Osteocyte (in vitro differentiated cells): ENCODE data around the gene UGT1A1. TPM values are rescaled to one million over a fixed set of nuclear protein-coding genes. Genes with fewer than 3 reads are reported as not detected.

Experiments used
- DNase-seq: peaks from one replicate; pipeline ENCODE4 v3.0.0; 2021; ENCODE audit warnings: mixed read lengths; ENCODE audit not compliant: unreplicated experiment; ENCODE audit errors: extremely low spot score
- H3K27ac Mint-ChIP-seq: one replicate; pipeline ENCODE4 v1.8.0; 2021; ENCODE audit warnings: mild to moderate bottlenecking, mixed read lengths; ENCODE audit not compliant: unreplicated experiment
- H3K27me3 Mint-ChIP-seq: one replicate; pipeline ENCODE4 v1.8.0; 2021; ENCODE audit warnings: mixed read lengths; ENCODE audit not compliant: unreplicated experiment
- H3K36me3 Mint-ChIP-seq: one replicate; pipeline ENCODE4 v1.8.0; 2021; ENCODE audit warnings: mixed read lengths; ENCODE audit not compliant: unreplicated experiment
- H3K4me1 Mint-ChIP-seq: one replicate; pipeline ENCODE4 v1.8.0; 2021; ENCODE audit warnings: mixed read lengths; ENCODE audit not compliant: unreplicated experiment
- H3K4me3 Mint-ChIP-seq: one replicate; pipeline ENCODE4 v1.8.0; 2021; ENCODE audit warnings: mild to moderate bottlenecking, moderate library complexity, mixed read lengths; ENCODE audit not compliant: unreplicated experiment
- H3K9me3 Mint-ChIP-seq: one replicate; pipeline ENCODE4 v1.8.0; 2021; ENCODE audit warnings: mixed read lengths; ENCODE audit not compliant: unreplicated experiment
- CTCF ChIP-seq: fragments of 200-600 bp; sonication (generic); IDR thresholded peaks from 2 replicates; pipeline ENCODE4 v1.5.0; 2021; ENCODE audit warnings: antibody characterized with exemption, mild to moderate bottlenecking, moderate library complexity
- total RNA-seq: library from RNA; stranded (reverse); gene quantifications from 2 replicates; pipeline ENCODE4 v1.2.1, GENCODE V29; 2021

Gene UGT1A1
- total RNA-seq, 1 donor from 2014 or later: not detected

GRCh38 chr2:233791883-233792329 lies 31.8 kb downstream of the UGT1A1 start:
- Mint-ChIP-seq H3K9me3 (no peaks in the 10 kb centered on the region), H3K36me3 (no peaks in the 10 kb centered on the region), H3K27ac (no peak overlapping the region), H3K27me3 (peaks cover 8% of the 10 kb centered on the region), H3K4me1 (no peaks in the 10 kb centered on the region), H3K4me3 (no peak overlapping the region)
- TF ChIP-seq CTCF: no peak
- DNase-seq: peak; percentile 74

GRCh38 chr2:233792720-233793119 lies 32.6 kb downstream of the UGT1A1 start:
- Mint-ChIP-seq H3K36me3 (no peaks in the 10 kb centered on the region), H3K27ac (no peak overlapping the region), H3K9me3 (no peaks in the 10 kb centered on the region), H3K27me3 (peaks cover 8% of the 10 kb centered on the region), H3K4me3 (no peak overlapping the region), H3K4me1 (no peaks in the 10 kb centered on the region)
- TF ChIP-seq CTCF: no peak
- DNase-seq: no peak

- H3K4me3 Mint-ChIP-seq: no peak overlapping the region
- peak; percentile 75 for DNase-seq
- H3K36me3 Mint-ChIP-seq: no peaks in the 10 kb centered on the region
- H3K27me3 Mint-ChIP-seq: peaks cover 8% of the 10 kb centered on the region
- H3K27ac Mint-ChIP-seq: no peak overlapping the region
- H3K9me3 Mint-ChIP-seq: no peaks in the 10 kb centered on the region
- no peak for TF ChIP-seq CTCF
- H3K4me1 Mint-ChIP-seq: no peaks in the 10 kb centered on the region
Observed at GRCh38 chr2:233793465-233794127, 33.5 kb downstream of the UGT1A1 start.

- Mint-ChIP-seq H3K27me3 (peaks cover 7% of the 10 kb centered on the region), H3K27ac (no peak overlapping the region), H3K4me3 (no peak overlapping the region), H3K9me3 (no peaks in the 10 kb centered on the region), H3K4me1 (no peaks in the 10 kb centered on the region), H3K36me3 (no peaks in the 10 kb centered on the region)
- peak; percentile 65 for DNase-seq
- no peak for TF ChIP-seq CTCF
Observed at GRCh38 chr2:233794128-233794658, 34.1 kb downstream of the UGT1A1 start.

GRCh38 chr2:233795735-233796171 lies 35.7 kb downstream of the UGT1A1 start:
- Mint-ChIP-seq H3K4me3 (no peak overlapping the region), H3K27ac (no peak overlapping the region), H3K9me3 (peaks cover 3% of the 10 kb centered on the region), H3K36me3 (no peaks in the 10 kb centered on the region), H3K4me1 (no peaks in the 10 kb centered on the region), H3K27me3 (peaks cover 5% of the 10 kb centered on the region)
- TF ChIP-seq CTCF: no peak
- DNase-seq: peak; percentile 80
